ENCODE data around the gene KLB. TPM values are rescaled to one million over a fixed set of nuclear protein-coding genes. Genes with fewer than 3 reads are reported as not detected.
"Not testable (repeated sequence)": the region's sequence is repeated elsewhere in the genome, so short reads cannot be mapped to it uniquely, and the experiment has no call there.

Gene KLB
- total and polyA plus RNA-seq, 4 donors = 13.5 to 31.0 (median 22.8) TPM

GRCh38 chr4:39407584-39407885, 805 bp downstream of the KLB start:
- Histone ChIP-seq H3K36me3 (ENCODE audit: control insufficient read depth in 4 of 4, insufficient read depth in 3 of 4, low read depth in 1 of 4, low read length in 3 of 4) (no peaks in the 10 kb centered on the region), H3K4me3 (ENCODE audit: low read depth in 1 of 3, low read length in 3 of 3) (peak overlapping the region; percentile 59 to 85 (median 78)), H3K4me1 (ENCODE audit: control insufficient read depth in 4 of 4, insufficient read depth in 4 of 4, low read length in 3 of 4) (peaks cover 0 to 7% (median 3%) of the 10 kb centered on the region in 4 donors), H3K27me3 (ENCODE audit: control insufficient read depth in 4 of 4, insufficient read depth in 4 of 4, low read length in 3 of 4) (no peaks in the 10 kb centered on the region), H3K9ac (ENCODE audit: low read depth in 1 of 2, low read length in 2 of 2) (peak overlapping the region; percentile 73 to 93), H3K9me3 (ENCODE audit: control insufficient read depth in 4 of 4, low read length in 3 of 4) (no peaks in the 10 kb centered on the region), H3K27ac (ENCODE audit: low read depth in 1 of 2, low read length in 2 of 2) (peak overlapping the region; percentile 80 to 84)
- DNase-seq (ENCODE audit: low spot score) = no peak
- TF ChIP-seq JUND (IDR thresholded peaks at IDR 0.05) = no peak
- whole genome bisulfite sequencing = 19% methylated on average over 1 of the region's 1 CpG

GRCh38 chr4:39410415-39410814, 3.7 kb downstream of the KLB start:
- no peak for TF ChIP-seq ATF3 (IDR thresholded peaks at IDR 0.05)
- no peak for TF ChIP-seq MAX (IDR thresholded peaks at IDR 0.05)
- TF ChIP-seq EGR1 (IDR thresholded peaks at IDR 0.05; ENCODE audit: low read depth in 2 of 2) = no peak
- TF ChIP-seq REST (IDR thresholded peaks at IDR 0.05) = no peak
- TF ChIP-seq FOXA1 (IDR thresholded peaks at IDR 0.05) = no peak
- no peak for TF ChIP-seq GABPA (IDR thresholded peaks at IDR 0.05 in 1 of 2, conservative IDR thresholded peaks at IDR 0.05 in 1 of 2)
- peak in 1 of 2 donors; percentile 48 for TF ChIP-seq RAD21 (IDR thresholded peaks at IDR 0.05)
- TF ChIP-seq RXRA (IDR thresholded peaks at IDR 0.05) = peak; percentile 38 to 66
- TF ChIP-seq JUND (IDR thresholded peaks at IDR 0.05) = no peak
- no peak for TF ChIP-seq NR2F2 (IDR thresholded peaks at IDR 0.05)
- no peak for TF ChIP-seq TAF1 (conservative IDR thresholded peaks at IDR 0.05)
- TF ChIP-seq HNF4A (conservative IDR thresholded peaks at IDR 0.05) = no peak
- TF ChIP-seq CTCF (IDR thresholded peaks at IDR 0.05; ENCODE audit: low read depth, low read length, missing input control) = no peak
- TF ChIP-seq FOXA2 (IDR thresholded peaks at IDR 0.05) = no peak
- TF ChIP-seq SP1 (IDR thresholded peaks at IDR 0.05) = peak; percentile 14
- no peak for TF ChIP-seq HNF4G (IDR thresholded peaks at IDR 0.05)
- TF ChIP-seq ZBTB33 (IDR thresholded peaks at IDR 0.05) = no peak
- peak overlapping the region; percentile 84 to 89 for H3K27ac ChIP-seq (ENCODE audit: low read depth in 1 of 2, low read length in 2 of 2)

GRCh38 chr4:39411561-39411960, 4.8 kb downstream of the KLB start:
- H3K36me3 ChIP-seq (ENCODE audit: control insufficient read depth in 4 of 4, insufficient read depth in 3 of 4, low read depth in 1 of 4, low read length in 3 of 4); H3K27me3 ChIP-seq (ENCODE audit: control insufficient read depth in 4 of 4, insufficient read depth in 4 of 4, low read length in 3 of 4); H3K9me3 ChIP-seq (ENCODE audit: control insufficient read depth in 4 of 4, low read length in 3 of 4); DNase-seq (ENCODE audit: low spot score): not testable (repeated sequence)
- Histone ChIP-seq H3K4me1 (ENCODE audit: control insufficient read depth in 4 of 4, insufficient read depth in 4 of 4, low read length in 3 of 4) (peaks cover 4 to 31% (median 18%) of the 10 kb centered on the region in 4 donors), H3K27ac (ENCODE audit: low read depth in 1 of 2, low read length in 2 of 2) (peak overlapping the region; percentile 84 to 89), H3K4me3 (ENCODE audit: low read depth in 1 of 3, low read length in 3 of 3) (peak overlapping the region in 1 of 3 donors; percentile 60), H3K9ac (ENCODE audit: low read depth in 1 of 2, low read length in 2 of 2) (peak overlapping the region in 1 of 2 donors; percentile 25)
- 65% methylated on average over 8 of the region's 8 CpGs for WGBS

More at GRCh38 chr4:39410415-39410814, 3.7 kb downstream of the KLB start:
- Histone ChIP-seq H3K36me3 (ENCODE audit: control insufficient read depth in 4 of 4, insufficient read depth in 3 of 4, low read depth in 1 of 4, low read length in 3 of 4) (no peaks in the 10 kb centered on the region), H3K27me3 (ENCODE audit: control insufficient read depth in 4 of 4, insufficient read depth in 4 of 4, low read length in 3 of 4) (no peaks in the 10 kb centered on the region), H3K9me3 (ENCODE audit: control insufficient read depth in 4 of 4, low read length in 3 of 4) (no peaks in the 10 kb centered on the region), H3K9ac (ENCODE audit: low read depth in 1 of 2, low read length in 2 of 2) (peak overlapping the region; percentile 86 to 94), H3K4me3 (ENCODE audit: low read depth in 1 of 3, low read length in 3 of 3) (peak overlapping the region; percentile 60 to 64 (median 63)), H3K4me1 (ENCODE audit: control insufficient read depth in 4 of 4, insufficient read depth in 4 of 4, low read length in 3 of 4) (peaks cover 4 to 26% (median 16%) of the 10 kb centered on the region in 4 donors)
- 19% methylated on average over 5 of the region's 5 CpGs for WGBS
- no peak for DNase-seq (ENCODE audit: low spot score)
